Thymus (tissue), 11 donors: ENCODE data around the gene ARHGAP12. TPM values are rescaled to one million over a fixed set of nuclear protein-coding genes. Genes with fewer than 3 reads are reported as not detected.
A peak's percentile ranks its signal among the peaks of the same experiment; 100 is the strongest.

ENCODE experiments used
- DNase-seq, 9 donors: peaks; one replicate each; pipeline ENCODE4 v3.0.0-alpha.2; 2013; ENCODE audit warnings: low spot score in 9 of 9, low read depth in 6 of 9, missing footprints in 1 of 9
- H3K27ac ChIP-seq, 2 donors: one replicate each; pipeline ENCODE4 v1.5.1; 2013; ENCODE audit warnings: control low read depth in 1 of 2, low read depth in 1 of 2, low read length in 1 of 2, mild to moderate bottlenecking in 1 of 2, moderate library complexity in 1 of 2
- H3K27me3 ChIP-seq, 2 donors: one replicate each; pipeline ENCODE4 v1.5.1; 2013; ENCODE audit warnings: low read length in 1 of 2; ENCODE audit not compliant: control insufficient read depth in 2 of 2, insufficient read depth in 1 of 2
- H3K36me3 ChIP-seq, 2 donors: one replicate each; pipeline ENCODE4 v1.5.1; 2013; ENCODE audit warnings: low read length in 1 of 2, mild to moderate bottlenecking in 1 of 2, moderate library complexity in 1 of 2; ENCODE audit not compliant: control insufficient read depth in 2 of 2, insufficient read depth in 2 of 2
- H3K4me1 ChIP-seq, 2 donors: one replicate each; pipeline ENCODE4 v1.5.1; 2013; ENCODE audit warnings: low read length in 2 of 2; ENCODE audit not compliant: control insufficient read depth in 2 of 2, insufficient read depth in 2 of 2
- H3K4me3 ChIP-seq, 2 donors: one replicate each; pipeline ENCODE4 v1.5.1; 2013; ENCODE audit warnings: low read length in 2 of 2, control low read depth in 1 of 2, mild to moderate bottlenecking in 1 of 2
- H3K9me3 ChIP-seq, 2 donors: one replicate each; pipeline ENCODE4 v1.5.1; 2013; ENCODE audit warnings: low read length in 1 of 2, mild to moderate bottlenecking in 1 of 2; ENCODE audit not compliant: control insufficient read depth in 2 of 2, insufficient read depth in 1 of 2
- WGBS: extraction: QIAGEN DNeasy Blood & Tissue Kit; methylation state at CpG from one replicate; pipeline ENCODE4 v1.1.7; 2013; 5-methylcytosine and 5-hydroxymethylcytosine counted together
- polyA plus RNA-seq: library from polyadenylated mRNA; stranded (reverse); fragments of 200-250 nt; gene quantifications from one replicate; pipeline ENCODE4 v1.2.3, GENCODE V29; 2013
- total RNA-seq: library from RNA; stranded (reverse); fragments of 120-200 nt; gene quantifications from one replicate; pipeline ENCODE4 v1.2.4, GENCODE V29; 2013
- donor health status: healthy.

Gene ARHGAP12
- total and polyA plus RNA-seq, 2 donors = 20.7 to 43.5 TPM

DNA sequence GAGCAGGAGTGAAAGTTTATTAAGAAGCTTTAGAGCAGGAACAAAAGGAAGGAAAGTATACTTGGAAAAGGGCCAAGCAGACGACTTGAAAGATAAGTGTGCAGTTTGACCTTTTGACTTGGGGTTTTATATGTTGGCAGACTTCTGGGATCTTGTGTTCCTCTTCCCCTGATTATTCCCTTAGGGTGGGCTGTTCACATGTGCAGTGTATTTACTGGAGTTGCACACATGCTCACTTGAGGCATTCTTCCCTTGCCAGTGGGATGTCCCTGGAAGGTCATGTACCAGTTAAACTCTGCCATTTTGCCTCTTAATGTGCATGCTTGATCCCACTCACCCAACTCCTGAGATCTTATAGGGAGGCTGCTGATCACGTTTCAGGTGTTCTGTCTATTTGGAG, 23.4 kb upstream of the ARHGAP12 start:
- 57% methylated on average over 2 of the region's 2 CpGs for WGBS
- no peaks in the 10 kb centered on the region for H3K27me3 ChIP-seq
- no peaks in the 10 kb centered on the region for H3K36me3 ChIP-seq
- no peak for DNase-seq
- no peaks in the 10 kb centered on the region for H3K4me1 ChIP-seq
- H3K4me3 ChIP-seq = no peak overlapping the region
- peaks cover 0 to 17% of the 10 kb centered on the region in 2 donors for H3K9me3 ChIP-seq
- H3K27ac ChIP-seq = no peak overlapping the region

DNA sequence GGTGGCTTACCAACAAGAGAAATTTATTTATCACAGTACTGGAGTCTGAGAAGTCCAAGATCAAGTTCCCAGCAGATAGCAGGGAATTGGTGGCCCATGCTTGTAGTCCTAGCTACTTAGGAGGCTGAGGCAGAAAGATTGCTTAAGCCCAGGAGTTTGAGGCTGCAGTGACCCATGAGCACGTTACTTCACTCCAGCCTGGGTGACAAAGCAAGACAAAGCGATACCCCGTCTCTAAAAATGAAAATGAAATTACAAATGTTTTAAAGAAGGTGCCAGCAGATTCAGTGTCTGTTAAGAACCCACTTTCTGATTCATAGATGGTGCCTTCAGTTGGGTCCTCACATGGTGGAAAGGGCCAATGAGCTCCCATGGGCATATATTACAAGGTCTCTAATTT, 20.6 kb upstream of the ARHGAP12 start:
- WGBS = 96% methylated on average over 3 of the region's 3 CpGs

DNA sequence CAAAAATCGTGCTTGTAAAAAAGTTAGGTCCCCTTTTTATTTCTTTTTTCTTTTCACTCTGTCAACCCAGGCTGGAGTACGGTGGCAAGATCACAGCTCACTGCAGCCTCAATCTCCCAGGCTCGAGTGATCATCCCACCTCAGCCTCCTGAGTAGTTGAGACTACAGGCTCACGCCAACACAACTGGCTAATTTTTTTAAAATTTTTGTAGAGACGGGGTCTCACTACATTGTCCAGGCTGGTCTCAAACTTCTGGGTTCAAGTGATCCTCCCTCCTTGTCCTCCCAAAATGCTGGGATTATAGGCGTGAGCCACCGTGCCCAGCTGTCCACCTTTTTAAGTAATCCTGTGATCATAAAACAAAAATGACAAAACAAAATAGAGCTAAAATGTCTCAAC, 19.4 kb upstream of the ARHGAP12 start:
- H3K4me3 ChIP-seq = no peak overlapping the region
- no peaks in the 10 kb centered on the region for H3K4me1 ChIP-seq
- no peak overlapping the region for H3K27ac ChIP-seq
- WGBS = 97% methylated on average over 7 of the region's 7 CpGs
- no peaks in the 10 kb centered on the region for H3K36me3 ChIP-seq
- no peak for DNase-seq
- no peaks in the 10 kb centered on the region for H3K27me3 ChIP-seq
- no peaks in the 10 kb centered on the region for H3K9me3 ChIP-seq

More for the DNA sequence above, 20.6 kb upstream of the ARHGAP12 start:
- H3K36me3 ChIP-seq = no peaks in the 10 kb centered on the region
- no peaks in the 10 kb centered on the region for H3K4me1 ChIP-seq
- no peaks in the 10 kb centered on the region for H3K27me3 ChIP-seq
- no peak for DNase-seq
- no peak overlapping the region for H3K27ac ChIP-seq
- H3K4me3 ChIP-seq = no peak overlapping the region
- H3K9me3 ChIP-seq = peaks cover 0 to 5% of the 10 kb centered on the region in 2 donors

DNA sequence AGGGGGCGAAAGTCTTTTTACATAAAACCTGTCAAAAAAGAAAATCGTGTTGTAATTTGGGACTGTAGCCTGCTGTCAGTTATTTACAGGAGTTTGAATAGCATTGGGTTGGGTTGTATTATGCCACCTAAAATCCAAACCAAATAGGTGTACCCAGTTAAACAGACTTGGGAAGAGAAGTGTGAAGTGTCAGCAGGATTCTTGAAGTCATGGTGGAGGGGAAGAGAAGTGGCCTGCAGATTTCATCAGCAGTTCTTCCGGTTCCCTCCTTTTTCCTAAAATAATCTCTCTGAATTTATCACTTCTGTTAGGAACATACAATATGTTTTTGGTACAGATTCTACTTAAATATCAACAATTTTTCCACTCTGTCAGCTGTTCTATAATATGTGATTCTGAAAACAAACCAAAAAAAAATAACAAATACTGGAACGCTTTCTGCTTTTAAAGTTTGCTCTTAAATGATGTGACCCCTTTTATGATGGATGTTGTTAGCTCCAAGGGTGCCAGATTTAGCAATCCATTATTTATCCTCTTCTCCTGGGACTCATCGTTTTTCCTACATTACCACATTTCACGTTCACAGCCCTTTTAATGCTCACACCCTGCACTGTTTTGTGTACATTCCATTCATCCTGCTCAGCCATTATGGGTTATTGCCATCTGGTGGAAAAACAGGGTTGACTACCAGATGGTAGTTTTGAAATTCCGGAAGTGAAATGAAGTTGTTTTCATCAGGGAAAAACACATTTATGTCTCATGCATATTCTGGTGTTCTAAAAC, 18.7 kb upstream of the ARHGAP12 start:
- Histone ChIP-seq H3K27me3 (no peaks in the 10 kb centered on the region), H3K4me3 (no peak overlapping the region), H3K36me3 (no peaks in the 10 kb centered on the region), H3K27ac (no peak overlapping the region), H3K9me3 (no peaks in the 10 kb centered on the region), H3K4me1 (no peaks in the 10 kb centered on the region)
- peak in 1 of 9 donors; percentile 25 for DNase-seq
- 91% methylated on average over 7 of the region's 7 CpGs for WGBS

DNA sequence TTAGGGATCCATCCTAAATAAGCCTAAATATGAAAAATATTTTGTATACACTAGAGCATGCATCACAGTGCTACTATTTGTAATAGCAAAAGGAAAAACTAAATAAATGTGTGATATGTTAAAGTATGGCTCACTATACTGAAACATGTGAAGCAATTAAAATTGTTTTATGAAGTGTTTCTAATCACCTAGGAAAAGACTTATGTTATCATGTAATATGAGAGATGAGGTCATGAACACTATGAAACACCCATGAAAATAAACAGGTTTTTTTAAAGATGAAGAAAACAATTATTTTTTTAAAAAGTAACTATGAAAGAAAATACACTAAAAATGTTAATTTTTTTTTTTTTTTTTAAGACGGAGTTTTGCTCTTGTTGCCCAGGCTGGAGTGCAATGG, 16.8 kb upstream of the ARHGAP12 start:
- Histone ChIP-seq H3K4me3 (no peak overlapping the region), H3K27me3 (no peaks in the 10 kb centered on the region), H3K4me1 (no peaks in the 10 kb centered on the region), H3K36me3 (no peaks in the 10 kb centered on the region), H3K27ac (no peak overlapping the region), H3K9me3 (no peaks in the 10 kb centered on the region)
- no peak for DNase-seq
- WGBS = 100% methylated on average over 1 of the region's 1 CpG

DNA sequence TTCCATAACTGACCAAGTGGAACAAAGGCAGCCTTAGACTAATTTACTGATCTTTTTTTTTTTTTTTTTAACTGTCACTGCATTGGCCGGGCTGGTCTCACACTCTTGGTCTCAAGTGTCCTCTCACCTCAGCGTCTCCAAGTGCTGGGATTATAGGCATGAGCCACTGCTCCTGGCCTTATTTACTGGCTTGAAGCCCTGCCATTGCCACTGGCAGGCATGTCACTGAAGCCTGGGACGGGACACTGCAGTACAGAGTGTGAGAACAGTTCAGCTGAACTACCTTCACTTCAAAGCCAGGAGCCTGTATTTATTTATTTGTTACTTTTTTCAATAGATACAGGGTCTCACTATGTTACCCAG, 15.4 kb upstream of the ARHGAP12 start:
- H3K9me3 ChIP-seq = no peaks in the 10 kb centered on the region
- H3K27me3 ChIP-seq = no peaks in the 10 kb centered on the region
- no peak overlapping the region for H3K27ac ChIP-seq
- DNase-seq = no peak
- no peaks in the 10 kb centered on the region for H3K4me1 ChIP-seq
- H3K36me3 ChIP-seq = no peaks in the 10 kb centered on the region
- H3K4me3 ChIP-seq = no peak overlapping the region
- WGBS = 95% methylated on average over 3 of the region's 3 CpGs

DNA sequence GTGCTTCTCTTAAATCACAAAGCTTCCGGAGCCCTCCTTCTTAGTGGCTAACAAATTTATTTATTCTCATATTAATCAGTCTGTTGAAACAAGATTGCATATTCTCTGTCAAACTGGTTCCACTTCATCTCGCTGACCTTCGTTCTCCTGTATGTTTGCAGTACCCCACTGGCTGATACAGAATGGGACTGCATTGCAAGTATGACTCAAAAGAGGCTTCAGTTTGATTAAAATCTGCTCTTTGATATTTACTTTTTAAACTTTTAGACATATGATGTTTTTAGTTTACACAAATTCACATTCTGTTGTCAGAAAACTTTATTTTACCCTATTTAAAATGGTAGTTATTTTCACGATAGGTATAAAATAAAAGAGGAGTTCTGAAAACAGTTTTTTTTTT, 14.3 kb upstream of the ARHGAP12 start:
- Histone ChIP-seq H3K4me1 (no peaks in the 10 kb centered on the region), H3K36me3 (no peaks in the 10 kb centered on the region), H3K9me3 (no peaks in the 10 kb centered on the region), H3K27ac (no peak overlapping the region), H3K4me3 (no peak overlapping the region), H3K27me3 (no peaks in the 10 kb centered on the region)
- no peak for DNase-seq
- 98% methylated on average over 4 of the region's 4 CpGs for WGBS

DNA sequence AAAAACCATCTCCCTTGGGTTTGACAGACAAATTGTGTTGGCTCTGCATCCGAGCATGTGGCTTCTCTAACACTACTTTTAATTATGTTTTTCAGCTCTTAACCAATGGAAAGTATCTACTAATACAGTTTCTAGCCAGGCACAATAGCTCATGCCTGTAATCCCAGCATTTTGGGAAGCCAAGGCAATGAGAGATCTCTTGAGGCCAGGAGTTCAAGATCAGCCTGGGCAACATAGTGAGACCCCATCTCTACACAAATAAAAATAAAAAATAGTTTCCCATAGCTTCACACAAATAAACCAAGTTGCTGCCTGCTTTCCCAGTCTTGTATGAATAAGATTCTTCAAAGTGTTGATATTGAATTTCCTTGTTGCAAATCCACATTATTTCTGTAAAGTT, 13.8 kb upstream of the ARHGAP12 start:
- Histone ChIP-seq H3K4me1 (no peaks in the 10 kb centered on the region), H3K27ac (no peak overlapping the region)
- WGBS = 93% methylated on average over 1 of the region's 1 CpG

DNA sequence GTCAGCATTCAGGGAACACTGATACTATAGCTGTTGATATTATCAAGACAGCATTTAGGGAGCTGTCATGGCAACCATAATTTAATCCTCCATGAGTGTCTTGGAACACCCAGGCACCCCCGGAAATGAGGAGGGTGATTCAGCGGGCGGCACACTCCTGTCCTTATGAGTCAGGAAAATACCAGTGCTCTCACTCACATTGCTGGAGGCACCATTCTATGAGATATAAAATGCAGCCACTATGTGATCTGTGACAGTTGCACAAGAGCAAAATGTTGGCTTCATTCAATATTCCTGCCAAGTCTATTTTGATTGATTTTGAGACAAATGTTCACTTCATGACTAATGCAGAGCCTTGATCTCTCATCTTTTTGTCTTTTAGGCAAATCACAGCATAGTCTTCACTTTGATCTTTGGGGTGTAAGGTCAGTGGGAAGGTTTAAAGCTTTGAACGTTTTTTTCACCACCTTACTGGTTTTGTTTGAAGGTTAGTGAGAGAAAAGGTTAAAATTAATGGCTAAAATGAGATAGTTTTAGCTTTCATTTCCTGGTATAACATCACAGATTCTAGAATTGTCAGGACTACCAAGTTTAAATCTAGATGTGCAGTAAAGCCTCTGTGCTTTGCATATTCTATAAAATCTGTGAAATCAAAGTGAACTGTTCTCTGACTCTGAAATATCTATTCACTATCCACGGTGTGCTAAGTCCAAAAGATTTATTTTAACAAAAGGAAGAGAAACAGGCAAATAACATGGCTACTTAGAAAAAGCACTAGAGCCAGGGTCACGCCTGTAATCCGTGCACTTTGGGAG, 12.4 kb upstream of the ARHGAP12 start:
- no peak for DNase-seq
- no peak overlapping the region for H3K4me3 ChIP-seq
- H3K36me3 ChIP-seq = no peaks in the 10 kb centered on the region
- H3K4me1 ChIP-seq = no peaks in the 10 kb centered on the region
- H3K27ac ChIP-seq = no peak overlapping the region
- WGBS = 92% methylated on average over 7 of the region's 7 CpGs
- H3K9me3 ChIP-seq = no peaks in the 10 kb centered on the region
- H3K27me3 ChIP-seq = no peaks in the 10 kb centered on the region

More for the DNA sequence above, 13.8 kb upstream of the ARHGAP12 start:
- Histone ChIP-seq H3K36me3 (no peaks in the 10 kb centered on the region), H3K27me3 (no peaks in the 10 kb centered on the region), H3K9me3 (no peaks in the 10 kb centered on the region), H3K4me3 (no peak overlapping the region)
- DNase-seq = no peak
